GM18873 (cell line): ENCODE measurements around the gene RASGRF2.
"Not testable (repeated sequence)": the region's sequence is repeated elsewhere in the genome, so short reads cannot be mapped to it uniquely, and the experiment has no call there.

Experiments
- ATAC-seq: cut with Tn5 transposase; IDR thresholded peaks from one replicate; pipeline ENCODE4 v1.9.1; 2021; ENCODE audit warnings: mild to moderate bottlenecking, moderate library complexity, moderate number of reproducible peaks; ENCODE audit not compliant: unreplicated experiment, low FRiP score

Gene RASGRF2

GRCh38 chr5:81121273-81121672 is 161.1 kb downstream of the RASGRF2 start:
- no peak for ATAC-seq

- ATAC-seq: no peak
These were observed 161.9 kb downstream of the RASGRF2 start for GRCh38 chr5:81121836-81122630.

DNA sequence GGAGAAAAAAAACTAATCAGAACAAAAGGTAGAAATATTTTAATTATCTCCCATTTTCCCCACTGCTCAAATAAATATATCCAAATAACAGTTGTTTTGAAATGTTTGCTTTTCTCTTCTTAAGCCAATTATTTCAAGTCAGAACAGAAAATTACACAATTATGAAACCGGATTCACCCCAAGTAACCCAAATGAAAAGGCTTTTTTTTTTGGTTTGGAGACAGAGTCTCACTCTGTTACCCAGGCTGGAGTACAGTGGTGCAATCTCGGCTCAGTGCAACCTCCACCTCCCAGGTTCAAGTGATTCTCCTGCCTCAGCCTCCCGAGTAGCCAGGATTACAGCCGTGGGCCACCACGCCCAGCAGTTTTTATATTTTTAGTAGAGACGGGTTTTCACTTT is 164.5 kb downstream of the RASGRF2 start:
- not testable (repeated sequence) for ATAC-seq

- no peak for ATAC-seq
These were observed 165.8 kb downstream of the RASGRF2 start for GRCh38 chr5:81125959-81126358.

- no peak for ATAC-seq
These were observed 168.3 kb downstream of the RASGRF2 start for GRCh38 chr5:81128416-81128815.

DNA sequence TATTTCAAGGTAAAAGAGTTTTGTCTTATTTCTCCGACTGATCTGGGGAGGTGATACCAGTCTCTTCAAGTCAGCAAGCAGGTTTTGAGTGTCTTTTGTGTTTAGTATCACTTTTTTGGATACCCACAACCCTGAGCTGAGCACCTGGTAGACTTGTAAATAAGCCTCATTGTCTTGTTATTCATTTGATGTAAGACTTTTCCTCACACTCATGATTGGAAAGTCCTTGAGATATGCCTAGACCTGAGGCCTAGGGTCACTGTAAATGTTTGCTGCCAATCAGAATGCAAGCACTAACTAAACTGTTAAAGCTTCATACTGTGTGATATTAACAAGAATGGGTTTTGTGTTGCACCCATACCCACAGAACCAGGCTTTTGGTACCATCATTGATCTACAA is 172.2 kb downstream of the RASGRF2 start:
- ATAC-seq: no peak

GRCh38 chr5:81134066-81134465 is 173.9 kb downstream of the RASGRF2 start:
- no peak for ATAC-seq

GRCh38 chr5:81134566-81134965 is 174.4 kb downstream of the RASGRF2 start:
- ATAC-seq: no peak

DNA sequence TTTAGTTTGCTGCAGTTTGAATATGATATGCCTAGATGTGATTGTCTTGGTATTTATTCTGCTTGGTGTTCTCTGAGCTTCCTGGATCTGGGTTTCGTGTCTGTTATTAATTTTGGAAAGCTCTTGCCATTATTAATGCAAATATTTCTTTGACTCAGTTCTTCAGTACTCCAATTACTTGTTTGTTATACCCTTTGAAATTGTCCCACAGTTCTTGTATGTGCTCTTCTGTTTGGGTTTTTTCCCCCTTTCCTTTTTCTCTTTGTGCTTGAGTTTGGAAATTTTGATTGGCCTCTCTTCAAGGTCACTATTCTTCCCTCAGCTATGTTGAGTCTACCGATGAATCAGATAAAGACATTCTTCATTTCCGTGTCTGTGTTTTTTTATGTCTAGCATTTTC is 176.4 kb downstream of the RASGRF2 start:
- ATAC-seq: no peak

DNA sequence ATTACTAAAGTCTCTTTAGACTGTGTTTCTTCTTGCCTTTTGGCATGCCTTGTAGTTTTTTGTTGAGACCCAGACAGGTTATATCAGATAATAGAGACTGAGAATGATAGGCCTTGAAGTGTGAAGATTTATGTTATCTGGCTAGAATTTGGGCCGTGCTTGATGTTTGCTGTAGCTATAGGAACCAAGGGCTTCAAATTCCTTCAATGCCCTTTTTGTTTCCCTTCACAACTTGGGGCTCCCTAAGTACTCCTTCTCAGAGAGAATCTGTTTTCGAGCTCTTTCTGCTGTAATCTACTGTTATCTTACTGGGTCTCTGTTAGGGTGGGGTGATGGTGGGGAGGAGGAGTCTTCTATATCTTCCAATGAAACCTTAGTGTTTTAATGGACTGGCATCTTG is 177.7 kb downstream of the RASGRF2 start:
- ATAC-seq: no peak

DNA sequence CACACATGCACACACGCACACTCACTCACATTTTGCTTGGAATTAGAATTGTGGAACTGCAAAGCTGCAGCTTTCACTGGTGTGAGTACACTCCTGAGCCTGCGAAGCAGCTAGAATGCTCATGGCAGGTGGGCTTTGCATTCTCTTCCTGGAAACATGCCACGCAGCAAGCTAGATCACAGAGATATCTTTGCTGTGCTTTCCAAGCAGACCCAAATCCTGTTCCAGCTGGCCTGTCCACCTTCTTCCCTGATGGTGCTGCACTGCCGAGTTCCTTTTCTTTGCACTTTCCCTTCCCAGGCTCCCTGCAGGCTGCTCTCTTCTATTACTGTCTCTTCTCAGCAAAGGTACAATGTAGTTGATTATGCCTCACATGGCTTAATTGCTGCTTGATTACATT is 180.3 kb downstream of the RASGRF2 start:
- no peak for ATAC-seq

DNA sequence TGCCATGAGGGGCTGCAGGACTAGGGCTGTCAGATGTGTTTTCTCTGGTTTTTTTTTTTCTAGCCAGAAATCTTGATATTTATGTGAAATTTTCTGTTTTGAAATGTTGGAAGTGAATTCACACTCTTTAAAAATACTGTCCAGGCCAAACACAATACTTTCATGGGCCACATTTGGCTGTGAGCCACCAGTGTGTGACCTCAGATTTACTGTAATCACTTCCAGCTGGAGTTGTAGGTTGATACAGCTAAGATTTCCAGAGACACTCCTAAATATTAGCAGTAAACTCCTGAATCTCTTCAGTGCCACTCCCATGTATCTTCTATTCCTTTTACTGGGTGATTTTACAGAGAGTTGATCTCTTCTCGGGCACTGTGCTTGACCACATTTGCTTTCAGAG is 180.8 kb downstream of the RASGRF2 start:
- ATAC-seq: no peak

GRCh38 chr5:81142108-81142507 is 181.9 kb downstream of the RASGRF2 start:
- ATAC-seq: no peak

GRCh38 chr5:81145329-81145935 is 185.3 kb downstream of the RASGRF2 start:
- no peak for ATAC-seq

DNA sequence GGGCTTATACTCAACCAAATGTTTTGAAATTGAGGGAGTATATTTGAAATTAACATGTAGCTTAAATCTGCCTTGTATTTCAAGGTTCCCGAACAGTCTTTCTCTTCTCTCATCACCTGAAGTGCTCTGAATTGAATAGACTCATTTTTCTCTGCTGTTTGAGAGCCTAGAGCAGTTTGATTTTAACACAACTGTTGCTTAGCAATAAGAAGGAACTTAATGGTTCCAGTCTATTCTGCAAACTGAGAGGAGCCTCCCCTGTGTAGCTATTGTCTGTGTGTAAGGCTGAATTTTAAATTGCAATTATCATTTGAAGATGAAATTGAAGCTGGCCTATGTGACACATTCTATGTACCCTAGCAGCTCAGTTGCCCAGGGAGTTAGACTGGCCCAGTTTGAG is 185.9 kb downstream of the RASGRF2 start:
- no peak for ATAC-seq

DNA sequence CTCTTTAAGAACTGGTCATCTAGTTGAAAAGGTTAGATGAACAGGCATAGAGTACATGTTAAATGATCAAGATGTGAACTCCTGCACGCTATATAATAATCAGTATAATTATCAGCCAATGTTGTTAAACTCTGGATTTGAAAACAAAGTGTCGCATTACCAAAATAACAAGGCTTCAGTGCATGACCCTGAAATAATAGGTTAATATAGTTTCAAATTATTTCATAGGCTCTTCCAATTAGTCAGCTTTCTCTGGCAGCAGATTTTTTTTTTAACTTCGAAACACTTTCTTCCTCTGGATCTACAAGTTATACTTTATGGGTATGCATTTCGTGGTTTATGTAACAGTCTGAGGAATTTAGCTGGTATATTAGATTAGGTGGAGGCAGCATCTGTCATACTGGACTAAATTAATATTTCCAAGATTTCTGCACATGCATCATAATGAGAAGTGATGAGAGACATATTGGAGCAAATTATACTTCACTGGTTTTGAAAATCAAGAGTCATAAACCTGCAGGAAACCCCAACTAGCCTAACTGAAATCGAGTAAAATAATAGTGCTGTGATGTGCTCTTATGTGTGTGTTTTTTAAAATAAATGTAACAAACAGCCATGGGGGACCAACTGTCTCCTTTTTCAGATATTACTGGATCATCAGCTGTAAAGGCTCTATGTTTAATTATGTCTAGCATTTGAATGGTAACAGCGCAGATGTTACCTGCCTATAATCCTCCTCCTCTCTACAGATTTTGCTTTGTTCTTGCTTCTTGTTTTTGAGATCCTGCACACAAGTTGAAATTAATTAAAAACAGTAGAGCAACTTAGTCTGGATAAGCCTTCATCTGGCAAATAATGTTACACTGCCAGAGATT is 187.1 kb downstream of the RASGRF2 start:
- no peak for ATAC-seq

- no peak for ATAC-seq
These were observed 187.9 kb downstream of the RASGRF2 start for GRCh38 chr5:81147886-81148571.

DNA sequence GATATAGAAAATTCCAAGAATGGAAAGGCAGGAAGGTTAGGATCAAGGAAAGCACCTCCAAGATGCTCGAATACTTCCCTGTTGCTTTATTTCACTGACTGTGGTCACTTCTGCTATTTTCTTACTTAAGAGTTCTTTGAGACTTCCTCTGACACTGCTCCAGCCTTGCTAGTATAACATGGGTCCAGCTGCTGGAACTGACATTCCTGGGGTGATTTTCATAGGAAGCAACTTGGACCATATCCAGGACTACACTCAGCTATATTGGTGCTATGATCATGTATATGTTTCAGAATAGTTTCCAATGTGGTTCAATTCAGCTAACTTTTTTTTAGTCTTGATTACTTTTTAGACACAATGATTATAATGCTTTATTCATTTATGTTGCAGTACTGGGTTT is 191.4 kb downstream of the RASGRF2 start:
- no peak for ATAC-seq

GRCh38 chr5:81154725-81155124 is 194.6 kb downstream of the RASGRF2 start:
- ATAC-seq: no peak

GRCh38 chr5:81156732-81157131 is 196.6 kb downstream of the RASGRF2 start:
- ATAC-seq: no peak
